ENCODE data around the gene VSIG2.
"Not testable (repeated sequence)": the region's sequence is repeated elsewhere in the genome, so short reads cannot be mapped to it uniquely, and the experiment has no call there.

Gene VSIG2

DNA sequence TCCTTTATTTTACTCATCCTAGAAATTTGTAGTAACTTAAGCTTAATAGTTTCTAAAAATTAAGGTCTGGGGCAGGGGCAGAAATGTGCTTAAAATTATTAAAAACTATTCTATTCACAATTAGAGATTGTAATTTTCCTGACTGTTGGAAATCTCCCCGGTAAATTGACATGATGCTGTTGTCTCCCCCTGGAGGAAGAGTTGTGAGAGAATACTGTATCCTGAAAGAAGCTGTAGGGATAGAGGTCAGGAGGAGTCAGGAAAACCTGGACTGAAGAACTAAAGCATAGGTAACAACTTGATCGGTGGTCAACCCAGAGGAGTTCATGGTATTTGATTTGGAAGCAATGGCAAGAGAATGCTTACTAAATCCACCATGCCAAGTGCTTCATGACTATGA, 26.2 kb upstream of the VSIG2 start:
- no peak overlapping the region for H3K4me3 ChIP-seq (ENCODE audit: low read depth, low read length, poor library complexity, severe bottlenecking)
- no peaks in the 10 kb centered on the region for H3K9me2 ChIP-seq (ENCODE audit: low read depth, low read length)
- H3K27me3 ChIP-seq (ENCODE audit: insufficient read depth, low read length): no peaks in the 10 kb centered on the region
- H3K79me2 ChIP-seq (ENCODE audit: insufficient read depth, low read length): no peaks in the 10 kb centered on the region
- no peak overlapping the region for H3K4me2 ChIP-seq (ENCODE audit: low read length)
- TF ChIP-seq EZH2 (IDR thresholded peaks at IDR 0.05; ENCODE audit: borderline replicate concordance, low read length): no peak
- TF ChIP-seq, protein P1, sequence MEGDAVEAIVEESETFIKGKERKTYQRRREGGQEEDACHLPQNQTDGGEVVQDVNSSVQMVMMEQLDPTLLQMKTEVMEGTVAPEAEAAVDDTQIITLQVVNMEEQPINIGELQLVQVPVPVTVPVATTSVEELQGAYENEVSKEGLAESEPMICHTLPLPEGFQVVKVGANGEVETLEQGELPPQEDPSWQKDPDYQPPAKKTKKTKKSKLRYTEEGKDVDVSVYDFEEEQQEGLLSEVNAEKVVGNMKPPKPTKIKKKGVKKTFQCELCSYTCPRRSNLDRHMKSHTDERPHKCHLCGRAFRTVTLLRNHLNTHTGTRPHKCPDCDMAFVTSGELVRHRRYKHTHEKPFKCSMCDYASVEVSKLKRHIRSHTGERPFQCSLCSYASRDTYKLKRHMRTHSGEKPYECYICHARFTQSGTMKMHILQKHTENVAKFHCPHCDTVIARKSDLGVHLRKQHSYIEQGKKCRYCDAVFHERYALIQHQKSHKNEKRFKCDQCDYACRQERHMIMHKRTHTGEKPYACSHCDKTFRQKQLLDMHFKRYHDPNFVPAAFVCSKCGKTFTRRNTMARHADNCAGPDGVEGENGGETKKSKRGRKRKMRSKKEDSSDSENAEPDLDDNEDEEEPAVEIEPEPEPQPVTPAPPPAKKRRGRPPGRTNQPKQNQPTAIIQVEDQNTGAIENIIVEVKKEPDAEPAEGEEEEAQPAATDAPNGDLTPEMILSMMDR (IDR thresholded peaks at IDR 0.05; ENCODE audit: low read length): no peak
- no peaks in the 10 kb centered on the region for H3K9me3 ChIP-seq (ENCODE audit: low read length)
- no peaks in the 10 kb centered on the region for H3K36me3 ChIP-seq (ENCODE audit: insufficient read depth, low read length)
- H3F3A ChIP-seq (ENCODE audit: insufficient read depth, low read length): no peaks in the 10 kb centered on the region
- no peaks in the 10 kb centered on the region for H4K20me1 ChIP-seq (ENCODE audit: insufficient read depth, low read length)
- no peaks in the 10 kb centered on the region for H3K4me1 ChIP-seq (ENCODE audit: insufficient read depth, low read length, severe bottlenecking)
- H3K27ac ChIP-seq (ENCODE audit: low read depth, low read length, poor library complexity, severe bottlenecking): no peak overlapping the region
- H2AFZ ChIP-seq (ENCODE audit: low read length): no peak overlapping the region
- H3K9ac ChIP-seq (ENCODE audit: low read length): no peak overlapping the region

DNA sequence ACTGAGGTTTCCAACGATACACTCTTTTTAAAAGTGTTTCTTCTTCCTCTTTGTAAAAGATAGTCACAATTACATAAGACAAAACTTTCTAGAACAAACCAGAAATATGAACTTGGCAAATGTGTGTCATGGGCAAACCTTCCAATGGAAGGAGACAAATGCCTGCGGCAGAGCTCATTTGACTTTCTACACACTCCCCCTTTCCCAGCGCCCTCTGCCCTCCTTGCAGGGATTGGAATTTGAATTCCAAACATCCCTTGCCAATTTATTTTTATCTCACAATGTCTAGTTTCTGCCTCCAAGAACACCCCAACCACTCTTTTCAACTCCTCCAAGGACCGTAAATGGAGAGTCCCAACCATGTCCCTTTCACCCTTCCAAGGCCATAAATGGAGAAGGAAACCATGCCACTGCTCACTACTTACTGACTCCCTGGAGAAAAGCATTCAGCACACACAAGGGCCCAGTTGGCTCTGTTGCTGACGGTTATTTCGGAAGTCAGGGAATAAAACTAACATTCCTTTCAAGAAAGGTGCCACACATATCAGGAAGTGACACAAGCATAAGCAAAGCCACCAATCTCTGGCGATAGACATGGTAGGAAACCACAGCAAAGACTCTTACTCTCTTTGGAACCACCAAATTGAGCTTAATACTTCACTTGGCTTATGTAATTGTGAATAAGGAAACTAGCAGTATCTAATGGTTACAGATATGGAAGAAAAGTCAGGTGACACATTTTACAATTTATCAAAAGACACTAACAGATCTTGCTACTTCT, 25.0 kb upstream of the VSIG2 start:
- H3K9ac ChIP-seq (ENCODE audit: low read length): no peak overlapping the region
- H3K9me2 ChIP-seq (ENCODE audit: low read depth, low read length): no peaks in the 10 kb centered on the region
- H3K79me2 ChIP-seq (ENCODE audit: insufficient read depth, low read length): no peaks in the 10 kb centered on the region
- H3K27ac ChIP-seq (ENCODE audit: low read depth, low read length, poor library complexity, severe bottlenecking): no peak overlapping the region
- no peaks in the 10 kb centered on the region for H3K27me3 ChIP-seq (ENCODE audit: insufficient read depth, low read length)
- H4K20me1 ChIP-seq (ENCODE audit: insufficient read depth, low read length): no peaks in the 10 kb centered on the region
- H3K4me2 ChIP-seq (ENCODE audit: low read length): no peak overlapping the region
- H3K9me3 ChIP-seq (ENCODE audit: low read length): no peaks in the 10 kb centered on the region
- H2AFZ ChIP-seq (ENCODE audit: low read length): no peak overlapping the region
- no peaks in the 10 kb centered on the region for H3F3A ChIP-seq (ENCODE audit: insufficient read depth, low read length)
- no peaks in the 10 kb centered on the region for H3K36me3 ChIP-seq (ENCODE audit: insufficient read depth, low read length)
- H3K4me1 ChIP-seq (ENCODE audit: insufficient read depth, low read length, severe bottlenecking): no peaks in the 10 kb centered on the region
- no peak overlapping the region for H3K4me3 ChIP-seq (ENCODE audit: low read depth, low read length, poor library complexity, severe bottlenecking)
- no peak for TF ChIP-seq EZH2 (IDR thresholded peaks at IDR 0.05; ENCODE audit: borderline replicate concordance, low read length)
- TF ChIP-seq, protein P1 (IDR thresholded peaks at IDR 0.05; ENCODE audit: low read length): no peak

DNA sequence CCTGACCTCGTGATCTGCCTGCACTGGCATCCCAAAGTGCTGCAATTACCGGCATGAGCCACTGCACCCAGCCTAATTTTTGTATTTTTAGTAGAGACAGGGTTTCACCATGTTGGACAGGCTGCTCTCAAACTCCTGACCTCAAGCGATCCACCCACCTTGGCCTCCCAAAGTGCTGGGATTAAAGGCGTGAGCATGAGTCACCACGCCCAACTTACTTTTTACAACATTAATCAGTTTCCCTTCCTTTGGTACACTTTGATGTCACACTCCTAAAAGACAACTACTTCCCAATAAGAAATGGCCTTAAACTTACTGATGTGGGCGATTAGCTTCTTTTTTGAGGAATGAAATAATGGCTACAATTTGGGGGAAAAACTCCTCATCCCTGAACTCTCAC, 18.9 kb upstream of the VSIG2 start:
- H3K27ac ChIP-seq (ENCODE audit: low read depth, low read length, poor library complexity, severe bottlenecking); H3K79me2 ChIP-seq (ENCODE audit: insufficient read depth, low read length); H3K27me3 ChIP-seq (ENCODE audit: insufficient read depth, low read length); H3K9ac ChIP-seq (ENCODE audit: low read length); H3K4me1 ChIP-seq (ENCODE audit: insufficient read depth, low read length, severe bottlenecking); H3K36me3 ChIP-seq (ENCODE audit: insufficient read depth, low read length); H3K9me3 ChIP-seq (ENCODE audit: low read length); H3K4me3 ChIP-seq (ENCODE audit: low read depth, low read length, poor library complexity, severe bottlenecking); H2AFZ ChIP-seq (ENCODE audit: low read length); H3F3A ChIP-seq (ENCODE audit: insufficient read depth, low read length); H4K20me1 ChIP-seq (ENCODE audit: insufficient read depth, low read length); H3K9me2 ChIP-seq (ENCODE audit: low read depth, low read length); H3K4me2 ChIP-seq (ENCODE audit: low read length): not testable (repeated sequence)
